Transverse colon (tissue), 4 donors: Measurements from ENCODE around the gene NPTXR. TPM values are rescaled to one million over a fixed set of nuclear protein-coding genes. Genes with fewer than 3 reads are reported as not detected.

Experiments used
- DNase-seq: peaks from one replicate; pipeline ENCODE4 v3.0.0-alpha.2; 2019
- H3K27ac ChIP-seq, 4 donors: fragments of 200-600 bp; sonication (generic); 2 replicates each; pipeline ENCODE4 v1.5.1; 2016 to 2018; ENCODE audit warnings: inconsistent platforms in 4 of 4
- H3K27me3 ChIP-seq: fragments of 200-600 bp; sonication (generic); 2 replicates; pipeline ENCODE4 v1.5.1; 2017; ENCODE audit warnings: inconsistent platforms
- H3K36me3 ChIP-seq, 4 donors: fragments of 200-600 bp; sonication (generic); 2 replicates each; pipeline ENCODE4 v1.5.1; 2017 to 2019; ENCODE audit warnings: inconsistent platforms in 4 of 4
- H3K4me1 ChIP-seq, 4 donors: fragments of 200-600 bp; sonication (generic); 2 replicates each; pipeline ENCODE4 v1.5.1; 2017 to 2020; ENCODE audit warnings: inconsistent platforms in 4 of 4
- H3K4me3 ChIP-seq, 4 donors: fragments of 200-600 bp; sonication (generic); 1 replicate in 1 of 4; 2 replicates in 3 of 4; pipeline versions ENCODE4 v1.5.1 to v1.6.1; 2017 to 2019; ENCODE audit warnings: inconsistent platforms in 4 of 4
- H3K9me3 ChIP-seq, 2 donors: fragments of 200-600 bp; sonication (generic); 2 replicates each; pipeline ENCODE4 v1.5.1; 2017 to 2019; ENCODE audit warnings: inconsistent platforms in 2 of 2
- EP300 ChIP-seq: sonication (generic); formaldehyde crosslinking; IDR thresholded peaks from one replicate; pipeline ENCODE4 v1.6.1; 2017; ENCODE audit warnings: antibody characterized with exemption, low read depth
- POLR2A ChIP-seq: fragments of 450-650 bp; IDR thresholded peaks from one replicate; pipeline ENCODE4 v1.6.1; 2016; ENCODE audit warnings: antibody characterized with exemption, mild to moderate bottlenecking, moderate library complexity
- POLR2AphosphoS5 ChIP-seq, 3 donors: sonication (generic); formaldehyde crosslinking; IDR thresholded peaks; one replicate each; pipeline ENCODE4 v1.6.1; 2016; ENCODE audit warnings: antibody characterized with exemption in 3 of 3
- WGBS, 2 donors: methylation state at CpG; one replicate each; pipeline ENCODE4 v1.1.5; 2018; ENCODE audit warnings: low coverage in 1 of 2; 5-methylcytosine and 5-hydroxymethylcytosine counted together
- in situ Hi-C, 4 donors: fragments of 200-750 bp; cut with MboI; loops; one replicate each; pipeline versions ENCODE4 v1.15.0 to v1.15.1; 2017; ENCODE audit warnings: low sequenced_read_pairs in 3 of 4, low pct_ligation_motif_present in 1 of 4, low pct_unique_long_range_greater_than_20kb in 1 of 4
- intact Hi-C: fragments of 100-400 bp; cut with DNase I; formaldehyde crosslinking; loops from one replicate; pipeline ENCODE4 v1.15.1; 2023; ENCODE audit warnings: low total_unique reads
- total RNA-seq, 4 donors: library from RNA; depleted of rRNA; stranded (reverse); fragments of >200 nt; gene quantifications; one replicate each; pipeline ENCODE4 v1.1.0, GENCODE V29; 2016
- TF ChIP-seq, protein P1 (sequence below), 5 experiments: fragments of 200-600 bp in 3 of 5; fragments of 450-650 bp in 2 of 5; sonication (generic) in 3 of 5; IDR thresholded peaks; 1 replicate in 2 of 5; 2 replicates in 3 of 5; pipeline ENCODE4 v1.5.1; 2016 to 2017; ENCODE audit warnings: antibody characterized with exemption in 5 of 5, inconsistent platforms in 3 of 5, mild to moderate bottlenecking in 2 of 5, moderate library complexity in 1 of 5

NPTXR gene
- total RNA-seq, 4 donors from 2014 or later = 0.75 to 27.9 (median 1.8) TPM

DNA sequence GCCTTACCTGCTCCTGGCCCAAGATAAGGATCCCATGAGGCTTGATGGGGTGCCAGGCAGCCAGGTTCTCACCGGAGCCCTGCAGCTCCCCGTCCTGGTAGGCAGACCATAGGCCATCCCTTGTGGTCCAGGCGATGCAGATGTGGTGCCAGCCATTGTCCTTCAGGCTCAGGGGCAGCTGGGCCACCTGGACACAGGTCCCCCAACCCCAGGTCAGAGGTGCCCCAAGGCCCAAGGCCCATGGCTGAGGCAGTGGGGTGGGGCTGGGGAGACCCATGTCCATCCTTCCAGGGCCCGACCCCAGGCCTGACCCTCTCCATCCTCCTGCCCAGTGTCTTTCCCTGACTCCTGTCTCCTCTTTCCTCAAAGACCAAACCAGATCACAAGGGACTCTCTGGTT lies 20.8 kb downstream of the NPTXR start:
- H3K36me3 ChIP-seq = no peaks in the 10 kb centered on the region
- DNase-seq = no peak
- no peaks in the 10 kb centered on the region for H3K27me3 ChIP-seq
- in situ Hi-C loops = no loop called here
- intact Hi-C loops = no loop called here
- no peak overlapping the region for H3K4me3 ChIP-seq
- no peak overlapping the region for H3K27ac ChIP-seq
- whole genome bisulfite sequencing, 2 donors = 83% methylated on average over 4 of the region's 4 CpGs; no CpG with 5 or more reads in 1 of the 2 donors
- no peaks in the 10 kb centered on the region for H3K4me1 ChIP-seq
- H3K9me3 ChIP-seq = no peaks in the 10 kb centered on the region
- no peak for TF ChIP-seq EP300
- TF ChIP-seq, protein P1, sequence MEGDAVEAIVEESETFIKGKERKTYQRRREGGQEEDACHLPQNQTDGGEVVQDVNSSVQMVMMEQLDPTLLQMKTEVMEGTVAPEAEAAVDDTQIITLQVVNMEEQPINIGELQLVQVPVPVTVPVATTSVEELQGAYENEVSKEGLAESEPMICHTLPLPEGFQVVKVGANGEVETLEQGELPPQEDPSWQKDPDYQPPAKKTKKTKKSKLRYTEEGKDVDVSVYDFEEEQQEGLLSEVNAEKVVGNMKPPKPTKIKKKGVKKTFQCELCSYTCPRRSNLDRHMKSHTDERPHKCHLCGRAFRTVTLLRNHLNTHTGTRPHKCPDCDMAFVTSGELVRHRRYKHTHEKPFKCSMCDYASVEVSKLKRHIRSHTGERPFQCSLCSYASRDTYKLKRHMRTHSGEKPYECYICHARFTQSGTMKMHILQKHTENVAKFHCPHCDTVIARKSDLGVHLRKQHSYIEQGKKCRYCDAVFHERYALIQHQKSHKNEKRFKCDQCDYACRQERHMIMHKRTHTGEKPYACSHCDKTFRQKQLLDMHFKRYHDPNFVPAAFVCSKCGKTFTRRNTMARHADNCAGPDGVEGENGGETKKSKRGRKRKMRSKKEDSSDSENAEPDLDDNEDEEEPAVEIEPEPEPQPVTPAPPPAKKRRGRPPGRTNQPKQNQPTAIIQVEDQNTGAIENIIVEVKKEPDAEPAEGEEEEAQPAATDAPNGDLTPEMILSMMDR (IDR thresholded peaks at IDR 0.05) = no peak
- TF ChIP-seq POLR2A = no peak
- no peak for TF ChIP-seq POLR2AphosphoS5 (IDR thresholded peaks at IDR 0.05)

- no peaks in the 10 kb centered on the region for H3K27me3 ChIP-seq
- no peaks in the 10 kb centered on the region for H3K4me1 ChIP-seq
- intact Hi-C loops (no loop called here), in situ Hi-C loops (no loop called here)
- H3K27ac ChIP-seq = no peak overlapping the region
- 60 to 76% methylated on average over 1 to 8 of the region's 8 CpGs for WGBS, 2 donors
- no peaks in the 10 kb centered on the region for H3K36me3 ChIP-seq
- no peak for DNase-seq
- H3K4me3 ChIP-seq = no peak overlapping the region
- TF ChIP-seq EP300 (no peak), POLR2A (no peak), POLR2AphosphoS5 (IDR thresholded peaks at IDR 0.05) (no peak)
- TF ChIP-seq, protein P1 (IDR thresholded peaks at IDR 0.05) = no peak
- H3K9me3 ChIP-seq = no peaks in the 10 kb centered on the region
These were observed 23.8 kb downstream of the NPTXR start for GRCh38 chr22:38820020-38820419.

GRCh38 chr22:38819387-38819940 lies 24.4 kb downstream of the NPTXR start:
- TF ChIP-seq EP300 = no peak
- TF ChIP-seq, protein P1 (IDR thresholded peaks at IDR 0.05) = no peak
- TF ChIP-seq POLR2AphosphoS5 (IDR thresholded peaks at IDR 0.05) = no peak
- TF ChIP-seq POLR2A = no peak
- no peak for DNase-seq
- Histone ChIP-seq H3K4me1 (no peaks in the 10 kb centered on the region), H3K36me3 (no peaks in the 10 kb centered on the region), H3K27me3 (no peaks in the 10 kb centered on the region), H3K27ac (no peak overlapping the region), H3K4me3 (no peak overlapping the region), H3K9me3 (no peaks in the 10 kb centered on the region)
- intact Hi-C loops (no loop called here), in situ Hi-C loops (no loop called here)
- 66% methylated on average over 10 of the region's 10 CpGs; no CpG with 5 or more reads in 1 of the 2 donors for WGBS, 2 donors

DNA sequence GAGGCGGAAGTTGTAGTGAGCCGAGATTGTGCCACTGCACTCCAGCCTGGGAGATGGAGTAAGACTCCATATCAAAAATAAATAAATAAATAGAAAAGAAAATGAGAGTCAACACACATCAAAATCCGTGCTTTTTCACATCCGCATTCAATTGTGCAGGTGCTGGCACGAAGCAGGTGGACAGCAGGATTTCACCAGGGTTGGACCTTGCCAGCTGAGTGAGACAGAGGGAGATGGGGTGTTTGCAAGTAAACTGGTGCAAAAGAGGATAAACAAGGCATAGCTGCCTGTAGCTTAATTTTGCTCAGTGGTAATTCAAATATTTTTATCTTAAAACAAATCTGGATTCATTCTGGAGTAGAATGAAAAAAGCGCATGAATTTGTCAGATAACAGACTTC lies 26.6 kb downstream of the NPTXR start:
- TF ChIP-seq POLR2AphosphoS5 (IDR thresholded peaks at IDR 0.05) = no peak
- no peak for TF ChIP-seq EP300
- TF ChIP-seq POLR2A = no peak
- TF ChIP-seq, protein P1 (IDR thresholded peaks at IDR 0.05) = no peak
- no peaks in the 10 kb centered on the region for H3K9me3 ChIP-seq
- H3K4me1 ChIP-seq = no peaks in the 10 kb centered on the region
- H3K27me3 ChIP-seq = no peaks in the 10 kb centered on the region
- H3K36me3 ChIP-seq = no peaks in the 10 kb centered on the region
- DNase-seq = no peak
- intact Hi-C loops = no loop called here
- in situ Hi-C loops = no loop called here
- WGBS, 2 donors = 73 to 76% methylated on average over 4 to 6 of the region's 6 CpGs
- no peak overlapping the region for H3K4me3 ChIP-seq
- no peak overlapping the region for H3K27ac ChIP-seq
